CD8-positive, alpha-beta memory T cell (primary cell): ENCODE measurements around the gene DNAJC5G. TPM values are rescaled to one million over a fixed set of nuclear protein-coding genes. Genes with fewer than 3 reads are reported as not detected.

Source experiments
- CTCF ChIA-PET: fragments of 350-600 bp; sonication (Branson Sonifier 250); formaldehyde crosslinking; loops from one replicate; lab custom pipeline; 2021; ENCODE audit warnings: antibody characterized with exemption; lab: Charles Lee
- POLR2A ChIA-PET: fragments of 350-600 bp; sonication (Branson Sonifier 250); formaldehyde crosslinking; loops from one replicate; lab custom pipeline; 2021; ENCODE audit warnings: antibody characterized with exemption; lab: Charles Lee
- DNase-seq, 5 donors: peaks; one replicate each; pipeline versions ENCODE4 v3.0.0 to v3.0.0-alpha.2; 2020 to 2022; ENCODE audit warnings: mixed read lengths in 1 of 5
- H3K27ac ChIP-seq: one replicate; pipeline ENCODE4 v1.7.0; 2013; ENCODE audit warnings: low read depth, mild to moderate bottlenecking, low read length, moderate library complexity
- H3K27me3 ChIP-seq: 2 replicates; pipeline ENCODE4 v1.7.0; 2013; ENCODE audit warnings: low read length, mild to moderate bottlenecking; ENCODE audit not compliant: insufficient read depth, poor library complexity, severe bottlenecking
- H3K36me3 ChIP-seq: 2 replicates; pipeline ENCODE4 v1.7.0; 2013; ENCODE audit warnings: mild to moderate bottlenecking, low read length, moderate library complexity; ENCODE audit not compliant: insufficient read depth
- H3K4me1 ChIP-seq: 2 replicates; pipeline ENCODE4 v1.7.0; 2013; ENCODE audit warnings: mild to moderate bottlenecking, low read length, moderate library complexity; ENCODE audit not compliant: insufficient read depth
- H3K4me3 ChIP-seq: 2 replicates; pipeline ENCODE4 v1.7.0; 2013; ENCODE audit warnings: mild to moderate bottlenecking, low read length
- H3K9me3 ChIP-seq: 2 replicates; pipeline ENCODE4 v1.7.0; 2013; ENCODE audit warnings: mild to moderate bottlenecking, low read length
- H3K27ac Mint-ChIP-seq, 8 donors: one replicate each; pipeline ENCODE4 v1.8.0; 2020 to 2021; ENCODE audit warnings: mixed read lengths in 8 of 8, mild to moderate bottlenecking in 6 of 8, inconsistent platforms in 3 of 8, moderate library complexity in 3 of 8
- H3K27me3 Mint-ChIP-seq, 2 donors: one replicate each; pipeline ENCODE4 v1.8.0; 2020 to 2021; ENCODE audit warnings: mixed read lengths in 2 of 2, mild to moderate bottlenecking in 1 of 2, moderate library complexity in 1 of 2
- H3K36me3 Mint-ChIP-seq, 3 donors: one replicate each; pipeline ENCODE4 v1.8.0; 2020 to 2021; ENCODE audit warnings: mixed read lengths in 3 of 3, inconsistent platforms in 1 of 3, mild to moderate bottlenecking in 1 of 3
- H3K4me1 Mint-ChIP-seq, 3 donors: one replicate each; pipeline ENCODE4 v1.8.0; 2020 to 2021; ENCODE audit warnings: mixed read lengths in 3 of 3, inconsistent platforms in 1 of 3, mild to moderate bottlenecking in 1 of 3
- H3K4me3 Mint-ChIP-seq, 7 donors: one replicate each; pipeline ENCODE4 v1.8.0; 2020 to 2021; ENCODE audit warnings: mixed read lengths in 7 of 7, mild to moderate bottlenecking in 6 of 7, moderate library complexity in 4 of 7, inconsistent platforms in 2 of 7
- H3K9me3 Mint-ChIP-seq, 5 donors: one replicate each; pipeline ENCODE4 v1.8.0; 2020 to 2022; ENCODE audit warnings: mixed read lengths in 5 of 5, mild to moderate bottlenecking in 3 of 5, moderate library complexity in 2 of 5, inconsistent platforms in 1 of 5
- polyA plus RNA-seq: library from polyadenylated mRNA; unstranded; fragments of 300-500 nt; fragmentation: Illumina TruSeq; gene quantifications from one replicate; pipeline ENCODE4 v1.2.3, GENCODE V29; 2021
- total RNA-seq, 2 experiments: library from RNA; stranded (reverse); gene quantifications; one replicate each; pipeline ENCODE4 v1.2.3, GENCODE V29; 2021

Gene DNAJC5G
- total and polyA plus RNA-seq, 3 experiments from 2014 or later, result not detected

GRCh38 chr2:27323596-27324285 lies 48.5 kb downstream of the DNAJC5G start:
- H3K4me1 Mint-ChIP-seq, result peaks cover 19 to 36% (median 21%) of the 10 kb centered on the region in 3 donors
- DNase-seq, result no peak
- peaks cover 10% of the 10 kb centered on the region for H3K36me3 ChIP-seq
- H3K27ac ChIP-seq, result peak overlapping the region; percentile 89
- no peaks in the 10 kb centered on the region for H3K27me3 ChIP-seq
- CTCF ChIA-PET, result interaction anchor here (0.6 to 5.9 kb wide), 4 partner anchors 20 to 418 kb away, joined by 3 to 27 read pairs (median 5); partner anchors contain the start of genes EIF2B4, NRBP1 and SNX17
- no peaks in the 10 kb centered on the region for H3K9me3 Mint-ChIP-seq
- peak overlapping the region; percentile 94 to 100 (median 99) for H3K27ac Mint-ChIP-seq
- peak overlapping the region; percentile 91 to 99 (median 97) for H3K4me3 Mint-ChIP-seq
- POLR2A ChIA-PET, result no interaction called here
- H3K4me1 ChIP-seq, result peaks cover 15% of the 10 kb centered on the region
- H3K27me3 Mint-ChIP-seq, result no peaks in the 10 kb centered on the region
- H3K36me3 Mint-ChIP-seq, result peaks cover 5 to 41% (median 21%) of the 10 kb centered on the region in 3 donors
- no peaks in the 10 kb centered on the region for H3K9me3 ChIP-seq
- peak overlapping the region; percentile 87 for H3K4me3 ChIP-seq

GRCh38 chr2:27324720-27325119 lies 49.5 kb downstream of the DNAJC5G start:
- H3K27ac Mint-ChIP-seq, result peak overlapping the region in 7 of 8 donors; percentile 55 to 100 (median 66)
- peaks cover 18% of the 10 kb centered on the region for H3K36me3 ChIP-seq
- no peaks in the 10 kb centered on the region for H3K27me3 ChIP-seq
- H3K27ac ChIP-seq, result no peak overlapping the region
- H3K27me3 Mint-ChIP-seq, result no peaks in the 10 kb centered on the region
- H3K4me1 ChIP-seq, result peaks cover 15% of the 10 kb centered on the region
- H3K9me3 ChIP-seq, result no peaks in the 10 kb centered on the region
- no peak for DNase-seq
- H3K4me3 ChIP-seq, result no peak overlapping the region
- peaks cover 19 to 36% (median 21%) of the 10 kb centered on the region in 3 donors for H3K4me1 Mint-ChIP-seq
- ChIA-PET POLR2A (no interaction called here), CTCF (interaction anchor here (1.5 kb wide), 1 partner anchor 359 kb away, joined by 3 read pairs; no protein-coding TSS in a partner anchor)
- H3K9me3 Mint-ChIP-seq, result no peaks in the 10 kb centered on the region
- peak overlapping the region; percentile 24 to 99 (median 81) for H3K4me3 Mint-ChIP-seq
- H3K36me3 Mint-ChIP-seq, result peaks cover 5 to 51% (median 21%) of the 10 kb centered on the region in 3 donors

Other genes starting within 250 kb of the DNAJC5G start
- gene TMEM214, start 242.5 kb upstream of the DNAJC5G start, total RNA-seq, result 10 to 100 TPM; 67.6 to 71.7 TPM
- 36.3 TPM for gene TMEM214, start 242.5 kb upstream of the DNAJC5G start, polyA plus RNA-seq
- gene AGBL5, start 223.8 kb upstream of the DNAJC5G start, total RNA-seq, result 10 to 100 TPM; 16.0 to 17.3 TPM
- gene AGBL5, start 223.8 kb upstream of the DNAJC5G start, polyA plus RNA-seq, result 11.5 TPM
- gene OST4, start 203.8 kb upstream of the DNAJC5G start, total RNA-seq, result 100 to 1,000 TPM; 346 to 353 TPM
- gene OST4, start 203.8 kb upstream of the DNAJC5G start, polyA plus RNA-seq, result 907 TPM
- gene EMILIN1, start 196.8 kb upstream of the DNAJC5G start, total RNA-seq, result under 1 TPM; 0.79 to 0.89 TPM
- gene EMILIN1, start 196.8 kb upstream of the DNAJC5G start, polyA plus RNA-seq, result 0.85 TPM
- gene KHK, start 188.7 kb upstream of the DNAJC5G start, total RNA-seq, result 10 to 100 TPM; 14.5 to 17.8 TPM
- gene KHK, start 188.7 kb upstream of the DNAJC5G start, polyA plus RNA-seq, result 6.5 TPM
- gene CGREF1, start 156.3 kb upstream of the DNAJC5G start, total RNA-seq, result 1 to 10 TPM; 2.7 to 3.5 TPM
- 0.17 TPM for gene CGREF1, start 156.3 kb upstream of the DNAJC5G start, polyA plus RNA-seq
- gene ABHD1, start 151.6 kb upstream of the DNAJC5G start, total RNA-seq, result under 1 TPM; 0.33 to 0.90 TPM
- 1.4 TPM for gene ABHD1, start 151.6 kb upstream of the DNAJC5G start, polyA plus RNA-seq
- gene PREB, start 140.8 kb upstream of the DNAJC5G start, total RNA-seq, result 10 to 100 TPM; 79.5 to 80.6 TPM
- 68.6 TPM for gene PREB, start 140.8 kb upstream of the DNAJC5G start, polyA plus RNA-seq
- not detected for gene PRR30, start 136.0 kb upstream of the DNAJC5G start, total RNA-seq
- not detected for gene PRR30, start 136.0 kb upstream of the DNAJC5G start, polyA plus RNA-seq
- gene TCF23, start 126.4 kb upstream of the DNAJC5G start, total RNA-seq, result not detected
- not detected for gene TCF23, start 126.4 kb upstream of the DNAJC5G start, polyA plus RNA-seq
- 100 to 1,000 TPM; 101 to 106 TPM for gene ATRAID, start 63.4 kb upstream of the DNAJC5G start, total RNA-seq
- 296 TPM for gene ATRAID, start 63.4 kb upstream of the DNAJC5G start, polyA plus RNA-seq
- 100 to 1,000 TPM; 109 to 110 TPM for gene SLC5A6, start 63.2 kb upstream of the DNAJC5G start, total RNA-seq
- gene SLC5A6, start 63.2 kb upstream of the DNAJC5G start, polyA plus RNA-seq, result 21.0 TPM
- gene CAD, start 58.1 kb upstream of the DNAJC5G start, total RNA-seq, result 100 to 1,000 TPM; 147 to 154 TPM
- gene CAD, start 58.1 kb upstream of the DNAJC5G start, polyA plus RNA-seq, result 27.0 TPM
- under 1 TPM; 0.33 to 0.55 TPM for gene SLC30A3, start 12.4 kb upstream of the DNAJC5G start, total RNA-seq
- gene SLC30A3, start 12.4 kb upstream of the DNAJC5G start, polyA plus RNA-seq, result not detected
- gene TRIM54, start 7.0 kb downstream of the DNAJC5G start, total RNA-seq, result under 1 TPM; 0.22 TPM
- gene TRIM54, start 7.0 kb downstream of the DNAJC5G start, polyA plus RNA-seq, result not detected
- gene UCN, start 33.0 kb downstream of the DNAJC5G start, total RNA-seq, result 1 to 10 TPM; 1.7 to 2.6 TPM
- 0.71 TPM for gene UCN, start 33.0 kb downstream of the DNAJC5G start, polyA plus RNA-seq
- 10 to 100 TPM; 85.9 to 86.4 TPM for gene MPV17, start 47.7 kb downstream of the DNAJC5G start, total RNA-seq
- 118 TPM for gene MPV17, start 47.7 kb downstream of the DNAJC5G start, polyA plus RNA-seq
- 10 to 100 TPM; 76.7 to 81.7 TPM for gene GTF3C2, start 81.3 kb downstream of the DNAJC5G start, total RNA-seq
- gene GTF3C2, start 81.3 kb downstream of the DNAJC5G start, polyA plus RNA-seq, result 43.5 TPM
- 10 to 100 TPM; 46.6 to 47.1 TPM for gene EIF2B4, start 94.9 kb downstream of the DNAJC5G start, total RNA-seq
- 32.7 TPM for gene EIF2B4, start 94.9 kb downstream of the DNAJC5G start, polyA plus RNA-seq
- gene SNX17, start 95.2 kb downstream of the DNAJC5G start, total RNA-seq, result 100 to 1,000 TPM; 122 to 130 TPM
- 211 TPM for gene SNX17, start 95.2 kb downstream of the DNAJC5G start, polyA plus RNA-seq
- gene ZNF513, start 105.3 kb downstream of the DNAJC5G start, total RNA-seq, result 1 to 10 TPM; 9.2 to 9.9 TPM
- gene ZNF513, start 105.3 kb downstream of the DNAJC5G start, polyA plus RNA-seq, result 4.7 TPM
- gene PPM1G, start 134.2 kb downstream of the DNAJC5G start, total RNA-seq, result 100 to 1,000 TPM; 189 to 191 TPM
- gene PPM1G, start 134.2 kb downstream of the DNAJC5G start, polyA plus RNA-seq, result 104 TPM
- gene NRBP1, start 153.2 kb downstream of the DNAJC5G start, total RNA-seq, result 10 to 100 TPM; 77.2 to 81.0 TPM
- 128 TPM for gene NRBP1, start 153.2 kb downstream of the DNAJC5G start, polyA plus RNA-seq
- gene KRTCAP3, start 166.9 kb downstream of the DNAJC5G start, total RNA-seq, result 1 to 10 TPM; 4.0 to 5.4 TPM
- gene KRTCAP3, start 166.9 kb downstream of the DNAJC5G start, polyA plus RNA-seq, result 0.71 TPM
- gene IFT172, start 214.3 kb downstream of the DNAJC5G start, total RNA-seq, result 10 to 100 TPM; 12.0 to 13.8 TPM
- 5.3 TPM for gene IFT172, start 214.3 kb downstream of the DNAJC5G start, polyA plus RNA-seq
- under 1 TPM in 1 of 2 experiments, not detected in 1; 0.15 TPM for gene FNDC4, start 219.8 kb downstream of the DNAJC5G start, total RNA-seq
- not detected for gene FNDC4, start 219.8 kb downstream of the DNAJC5G start, polyA plus RNA-seq
- not detected for gene GCKR, start 221.4 kb downstream of the DNAJC5G start, total RNA-seq
- not detected for gene GCKR, start 221.4 kb downstream of the DNAJC5G start, polyA plus RNA-seq